H1 (cell line): ENCODE results near the gene SF3B2. TPM values are rescaled to one million over a fixed set of nuclear protein-coding genes. Genes with fewer than 3 reads are reported as not detected.
A peak's percentile ranks its signal among the peaks of the same experiment; 100 is the strongest.

Experiments used
- CTCF ChIA-PET: fragments of 300-600 bp; sonication (Branson Sonifier 250); formaldehyde crosslinking; loops from one replicate; lab custom pipeline; 2021; ENCODE audit not compliant: partially characterized antibody; lab: Charles Lee
- POLR2A ChIA-PET: fragments of 300-600 bp; sonication (Branson Sonifier 250); formaldehyde crosslinking; loops from one replicate; lab custom pipeline; 2021; ENCODE audit warnings: inconsistent platforms; ENCODE audit not compliant: partially characterized antibody; lab: Charles Lee
- DNase-seq, 2 experiments: peaks; one replicate each; pipeline versions ENCODE4 v3.0.0 to v3.0.0-alpha.2; 2010 to 2022; ENCODE audit warnings: low spot score in 2 of 2, low read depth in 1 of 2, mixed read lengths in 1 of 2
- FAIRE-seq: peaks from 2 replicates; lab custom pipeline; 2011; peaks lifted over from hg19 to GRCh38; lab: Jason Lieb, UNC
- H2AFZ ChIP-seq: 2 replicates; pipeline ENCODE4 v1.8.1; 2012; ENCODE audit warnings: low read length, inconsistent platforms
- H2AK5ac ChIP-seq: 2 replicates; pipeline ENCODE4 v1.6.1; 2013; ENCODE audit warnings: low read depth, low read length
- H2BK120ac ChIP-seq: replicated peaks from 2 replicates; pipeline ENCODE3; 2013; ENCODE audit warnings: low read depth, low read length, inconsistent platforms
- H2BK12ac ChIP-seq: 2 replicates; pipeline ENCODE4 v1.6.1; 2013; ENCODE audit warnings: low read depth, low read length
- H2BK15ac ChIP-seq: 2 replicates; pipeline ENCODE4 v1.6.1; 2013; ENCODE audit warnings: low read length
- H2BK20ac ChIP-seq: 2 replicates; pipeline ENCODE4 v1.6.1; 2013; ENCODE audit warnings: low read length
- H2BK5ac ChIP-seq: 2 replicates; pipeline ENCODE4 v1.6.1; 2013; ENCODE audit warnings: low read depth, low read length
- H3K14ac ChIP-seq: 2 replicates; pipeline ENCODE4 v1.6.1; 2013; ENCODE audit warnings: inconsistent platforms; ENCODE audit not compliant: insufficient read length
- H3K18ac ChIP-seq: 2 replicates; pipeline ENCODE4 v1.6.1; 2013; ENCODE audit warnings: low read length; ENCODE audit errors: extremely low read depth
- H3K23ac ChIP-seq: 2 replicates; pipeline ENCODE4 v1.6.1; 2013; ENCODE audit warnings: inconsistent platforms; ENCODE audit not compliant: insufficient read length
- H3K23me2 ChIP-seq: 2 replicates; pipeline ENCODE4 v1.6.1; 2013; ENCODE audit warnings: low read depth, low read length
- H3K27ac ChIP-seq: 2 replicates; pipeline ENCODE4 v1.6.1; 2011; ENCODE audit warnings: low read depth, low read length, inconsistent platforms
- H3K27me3 ChIP-seq, 4 experiments: replicated peaks in 1 of 4; 1 replicate in 1 of 4; 2 replicates in 3 of 4; pipeline versions ENCODE4 v1.6.1 to v1.8.1; 2011 to 2013; ENCODE audit warnings: low read length in 3 of 4, mild to moderate bottlenecking in 3 of 4, inconsistent platforms in 2 of 4, mixed read lengths in 2 of 4, moderate library complexity in 1 of 4; ENCODE audit not compliant: control insufficient read depth in 3 of 4, insufficient read depth in 3 of 4; ENCODE audit errors: extremely low read depth in 1 of 4
- H3K36me3 ChIP-seq, 4 experiments: 2 replicates each; pipeline versions ENCODE4 v1.6.1 to v1.8.1; 2011 to 2013; ENCODE audit warnings: mild to moderate bottlenecking in 4 of 4, low read length in 3 of 4, moderate library complexity in 2 of 4, control low read depth in 1 of 4, inconsistent platforms in 1 of 4; ENCODE audit not compliant: insufficient read depth in 4 of 4, control insufficient read depth in 2 of 4
- H3K4ac ChIP-seq: replicated peaks from 2 replicates; pipeline ENCODE3; 2013; ENCODE audit warnings: low read length, low read depth, mixed read lengths, inconsistent platforms; ENCODE audit not compliant: insufficient read length
- H3K4me1 ChIP-seq, 4 experiments: replicated peaks in 1 of 4; 1 replicate in 1 of 4; 2 replicates in 3 of 4; pipeline versions ENCODE4 v1.6.1 to v1.8.1; 2011 to 2013; ENCODE audit warnings: low read length in 3 of 4, inconsistent platforms in 2 of 4, mixed read lengths in 1 of 4; ENCODE audit not compliant: insufficient read depth in 4 of 4, control insufficient read depth in 3 of 4
- H3K4me2 ChIP-seq, 2 experiments: 2 replicates each; pipeline versions ENCODE4 v1.6.1 to v1.8.1; 2011 to 2013; ENCODE audit warnings: low read depth in 2 of 2, low read length in 2 of 2, control low read depth in 1 of 2, inconsistent platforms in 1 of 2, mild to moderate bottlenecking in 1 of 2; ENCODE audit not compliant: insufficient read depth in 1 of 2
- H3K4me3 ChIP-seq, 4 experiments: fragments of 200-600, 300-600 bp in 1 of 4; sonication (generic), shearing (Covaris generic), sonication (Bioruptor Twin) in 1 of 4; 2 replicates each; pipeline versions ENCODE4 v1.5.1 to v1.8.1; 2011 to 2016; ENCODE audit warnings: low read length in 4 of 4, low read depth in 3 of 4, control low read depth in 2 of 4, inconsistent platforms in 2 of 4, mild to moderate bottlenecking in 2 of 4, mixed read lengths in 1 of 4, moderate library complexity in 1 of 4; ENCODE audit not compliant: insufficient read depth in 2 of 4; ENCODE audit errors: extremely low read depth in 1 of 4
- H3K56ac ChIP-seq: replicated peaks from 2 replicates; pipeline ENCODE3; 2013; ENCODE audit warnings: low read depth, mild to moderate bottlenecking, mixed read lengths, low read length, inconsistent platforms; ENCODE audit not compliant: insufficient read length
- H3K79me1 ChIP-seq: 2 replicates; pipeline ENCODE4 v1.6.1; 2013; ENCODE audit warnings: low read depth, low read length, control low read depth
- H3K79me2 ChIP-seq, 2 experiments: 2 replicates each; pipeline versions ENCODE4 v1.6.1 to v1.8.1; 2012 to 2013; ENCODE audit warnings: low read length in 2 of 2, mild to moderate bottlenecking in 2 of 2, inconsistent platforms in 1 of 2; ENCODE audit not compliant: insufficient read depth in 2 of 2, control insufficient read depth in 1 of 2
- H3K9ac ChIP-seq, 4 experiments: replicated peaks in 1 of 4; 1 replicate in 1 of 4; 2 replicates in 3 of 4; pipeline versions ENCODE4 v1.6.1 to v1.8.1; 2011 to 2013; ENCODE audit warnings: low read depth in 3 of 4, low read length in 3 of 4, control low read depth in 2 of 4, mild to moderate bottlenecking in 2 of 4, moderate library complexity in 2 of 4, inconsistent platforms in 1 of 4; ENCODE audit errors: extremely low read depth in 1 of 4
- H3K9me3 ChIP-seq, 2 experiments: 2 replicates each; pipeline versions ENCODE4 v1.6.1 to v1.8.1; 2012 to 2013; ENCODE audit warnings: mild to moderate bottlenecking in 2 of 2, moderate library complexity in 2 of 2, control low read depth in 1 of 2, inconsistent platforms in 1 of 2, low read depth in 1 of 2, low read length in 1 of 2, mixed read lengths in 1 of 2; ENCODE audit not compliant: insufficient read depth in 2 of 2
- H4K20me1 ChIP-seq, 2 experiments: replicated peaks in 1 of 2; 2 replicates each; pipeline versions ENCODE3 to v1.8.1; 2011 to 2013; ENCODE audit warnings: inconsistent platforms in 2 of 2, low read length in 2 of 2, mild to moderate bottlenecking in 1 of 2; ENCODE audit not compliant: insufficient read depth in 2 of 2, control insufficient read depth in 1 of 2
- H4K5ac ChIP-seq: 2 replicates; pipeline ENCODE4 v1.6.1; 2013; ENCODE audit warnings: low read length, low read depth, mixed read lengths, inconsistent platforms; ENCODE audit not compliant: insufficient read length
- H4K8ac ChIP-seq: 2 replicates; pipeline ENCODE4 v1.8.0; 2013; ENCODE audit warnings: mild to moderate bottlenecking, moderate library complexity, low read length, inconsistent platforms; ENCODE audit not compliant: insufficient read depth; ENCODE audit errors: extremely low read depth
- H4K91ac ChIP-seq: replicated peaks from 2 replicates; pipeline ENCODE3; 2013; ENCODE audit warnings: low read length, mixed read lengths, inconsistent platforms; ENCODE audit not compliant: insufficient read length
- ASH2L ChIP-seq: fragments of 200-600, 300-600 bp; sonication (generic); IDR thresholded peaks from one replicate; pipeline ENCODE4 v1.7.1; 2017; ENCODE audit warnings: low read length
- EP300 ChIP-seq, 2 experiments: IDR thresholded peaks; 1 replicate in 1 of 2; 2 replicates in 1 of 2; pipeline ENCODE4 v1.6.1; 2011 to 2012; ENCODE audit warnings: low read depth in 2 of 2, low read length in 2 of 2, mild to moderate bottlenecking in 2 of 2, borderline replicate concordance in 1 of 2, inconsistent platforms in 1 of 2, moderate library complexity in 1 of 2
- JUND ChIP-seq: IDR thresholded peaks from 2 replicates; pipeline ENCODE4 v1.6.1; 2011; ENCODE audit warnings: mild to moderate bottlenecking, improper control_type of control experiment, low read length
- SP1 ChIP-seq: IDR thresholded peaks from 2 replicates; pipeline ENCODE4 v1.6.1; 2011; ENCODE audit warnings: low read depth, low read length
- WGBS, 2 experiments: shearing (Covaris generic) in 1 of 2; methylation state at CpG; one replicate each; pipeline versions ENCODE4 v1.1.6 to v1.1.7; 2013 to 2015; ENCODE audit warnings: low lambda C conversion rate in 2 of 2, mixed read lengths in 2 of 2, inconsistent platforms in 1 of 2, low coverage in 1 of 2, missing lambda C conversion rate in 1 of 2; ENCODE audit not compliant: insufficient replicate concordance in 2 of 2, insufficient coverage in 1 of 2, insufficient read length in 1 of 2; ENCODE audit errors: extremely low coverage in 1 of 2, missing lambda C conversion rate in 1 of 2; 5-methylcytosine and 5-hydroxymethylcytosine counted together
- polyA plus RNA-seq, 7 experiments: library from polyadenylated mRNA; depleted of rRNA in 3 of 7; stranded (reverse) in 5 of 7; unstranded in 2 of 7; fragments of >200 nt in 5 of 7; fragments of 200-250 nt in 2 of 7; gene quantifications; 1 replicate in 5 of 7; 2 replicates in 1 of 7; 4 replicates in 1 of 7; pipeline versions ENCODE4 v1.2.1 to v1.2.3, GENCODE V29; 2011 to 2013; ENCODE audit warnings: missing spikeins in 2 of 7, mixed read lengths in 2 of 7
- total RNA-seq: library from RNA; stranded (reverse); fragmentation: NEBNext Ultra II Directional; extraction: Animal tissue kit (Norgen Biotek cat#: 25700); gene quantifications from 2 replicates; pipeline ENCODE4 v1.2.1, GENCODE V29; 2021

Gene SF3B2
- total and polyA plus RNA-seq, 2 of the 8 experiments (the other 6 are each of a cell fraction or from before 2014, with no cell fraction given) = 182 to 237 TPM

DNA sequence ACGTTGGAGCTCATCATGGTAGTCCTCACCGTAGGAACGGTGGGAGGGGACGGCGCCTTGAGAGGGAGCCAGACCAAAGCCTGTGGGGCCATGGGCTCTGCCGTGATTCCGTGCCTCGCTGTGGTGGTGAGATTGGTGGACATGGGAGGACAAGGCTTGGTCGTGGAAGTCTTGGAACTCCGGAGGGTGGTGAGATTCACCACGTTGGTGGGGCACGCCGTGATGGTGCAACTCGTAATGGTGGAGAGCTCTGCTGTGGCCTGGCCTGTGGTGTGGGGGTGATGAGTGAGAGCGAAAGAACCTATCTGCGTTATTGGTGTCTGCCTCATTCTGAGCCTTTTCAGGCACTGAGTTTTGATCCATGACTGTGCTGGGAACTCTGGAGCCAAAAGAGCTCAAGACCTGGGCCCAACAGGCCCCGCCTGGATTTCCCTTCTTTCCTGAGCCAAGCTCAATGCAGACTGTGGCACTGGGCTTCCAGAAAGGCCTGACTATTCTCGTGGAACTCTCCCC is 26.1 kb upstream of the SF3B2 start, which contains the start of gene CATSPER1:
Gene CATSPER1, minus strand, starts transcription at position 463 of the 513 bp plus-strand sequence. Its CDS starts 100 bp downstream, at position 363.
- H3K4me2 ChIP-seq = no peak within 1 kb of the TSS

More for the DNA sequence above, 26.1 kb upstream of the SF3B2 start, which contains the start of gene CATSPER1:
- Histone ChIP-seq H2BK15ac (peak within 1 kb of the TSS; percentile 72; the same call in 1 of the 2 replicates), H4K20me1 (no peaks in the 10 kb centered on the region), H3K36me3 (no peaks in the 10 kb centered on the region), H3K79me2 (no peaks in the 10 kb centered on the region), H3K18ac (no peak within 1 kb of the TSS), H2BK12ac (0 out of 2 replicates have a peak within 1 kb of the TSS, but pooled peaks have one; percentile 17), H3K4me3 (no peak within 1 kb of the TSS), H3K56ac (no peak within 1 kb of the TSS), H3K27me3 (peaks cover 0 to 15% (median 5%) of the 10 kb centered on the region in 4 experiments; a peak in 4 of 7 replicates), H3K4me1 (peaks cover 0 to 3% (median 1%) of the 10 kb centered on the region in 4 experiments; a peak in 1 of 7 replicates), H3K14ac (no peak within 1 kb of the TSS), H4K5ac (no peak within 1 kb of the TSS), H3K9ac (no peak within 1 kb of the TSS), H3K9me3 (no peaks in the 10 kb centered on the region), H2AK5ac (no peak within 1 kb of the TSS), H2BK5ac (no peak within 1 kb of the TSS), H3K23ac (no peak within 1 kb of the TSS), H3K23me2 (no peaks in the 10 kb centered on the region), H3K27ac (no peak within 1 kb of the TSS), H3K79me1 (no peaks in the 10 kb centered on the region), H3K4ac (no peak within 1 kb of the TSS), H4K8ac (no peak within 1 kb of the TSS), H4K91ac (no peak within 1 kb of the TSS), H2BK20ac (no peak within 1 kb of the TSS), H2BK120ac (no peak within 1 kb of the TSS)
- WGBS, 2 experiments = 92% methylated on average over 18 of the region's 18 CpGs; no CpG with 5 or more reads in 1 of the 2 experiments
- DNase-seq = no peak
- FAIRE-seq = no peak
- ChIA-PET POLR2A (interaction anchor here (0.8 to 1.0 kb wide), 2 partner anchors 8 to 18 kb away, joined by 3 read pairs; no protein-coding TSS in a partner anchor), CTCF (interaction anchor here (1.1 to 1.6 kb wide), 5 partner anchors 13 to 142 kb away, joined by 3 to 6 read pairs (median 3); no protein-coding TSS in a partner anchor)
- TF ChIP-seq SP1 (no peak), JUND (no peak), EP300 (IDR thresholded peaks at IDR 0.05; ENCODE audit: borderline replicate concordance in 1 of 2, low read depth in 2 of 2, low read length in 2 of 2) (no peak), ASH2L (no peak)
- TF ChIP-seq, all 59 proteins: peak for 0
- H2AFZ ChIP-seq = no peak within 1 kb of the TSS
